ENCODE data around the gene EGR1.

The EGR1 gene

GRCh38 chr5:138515556-138516245 is 50.4 kb downstream of the EGR1 start:
- H3K27me3 ChIP-seq (ENCODE audit: insufficient read depth, poor library complexity, severe bottlenecking) = no peaks in the 10 kb centered on the region
- no peak overlapping the region for H3K4me3 ChIP-seq (replicated peaks; ENCODE audit: insufficient read depth, low read length)
- no peak for DNase-seq (ENCODE audit: low read depth in 1 of 2, low spot score in 1 of 2)
- H3K27ac ChIP-seq (replicated peaks) = no peak overlapping the region
- no peak for TF ChIP-seq GABPA (IDR thresholded peaks at IDR 0.05; ENCODE audit: low read depth)

DNA sequence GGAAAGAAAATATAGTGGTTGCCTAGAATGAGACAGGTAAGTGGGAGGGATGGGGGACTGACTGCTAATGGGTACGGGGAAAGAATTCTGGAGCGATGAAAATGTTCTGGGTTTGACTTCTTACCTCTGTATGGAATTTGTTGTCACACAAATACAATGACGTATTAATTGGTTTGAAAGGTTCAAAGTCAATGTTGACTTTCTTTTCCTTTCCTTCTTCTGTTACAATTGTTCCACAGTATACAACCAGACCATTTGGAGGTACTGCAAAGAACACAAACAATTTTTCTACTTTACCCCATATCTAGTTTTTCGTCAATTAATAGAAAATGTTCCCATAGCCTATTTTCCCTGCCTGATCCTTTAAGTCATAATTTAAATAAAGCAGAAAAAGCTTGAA is 52.2 kb downstream of the EGR1 start:
- no peaks in the 10 kb centered on the region for H3K27me3 ChIP-seq (ENCODE audit: insufficient read depth, poor library complexity, severe bottlenecking)

More for the DNA sequence above, 52.2 kb downstream of the EGR1 start:
- DNase-seq (ENCODE audit: low read depth in 1 of 2, low spot score in 1 of 2) = no peak
- TF ChIP-seq POLR2AphosphoS5 (IDR thresholded peaks at IDR 0.05; ENCODE audit: low read depth) (no peak), GABPA (IDR thresholded peaks at IDR 0.05; ENCODE audit: low read depth) (no peak), SPI1 (IDR thresholded peaks at IDR 0.05; ENCODE audit: borderline replicate concordance, low read depth) (no peak)
- TF ChIP-seq, protein P1, sequence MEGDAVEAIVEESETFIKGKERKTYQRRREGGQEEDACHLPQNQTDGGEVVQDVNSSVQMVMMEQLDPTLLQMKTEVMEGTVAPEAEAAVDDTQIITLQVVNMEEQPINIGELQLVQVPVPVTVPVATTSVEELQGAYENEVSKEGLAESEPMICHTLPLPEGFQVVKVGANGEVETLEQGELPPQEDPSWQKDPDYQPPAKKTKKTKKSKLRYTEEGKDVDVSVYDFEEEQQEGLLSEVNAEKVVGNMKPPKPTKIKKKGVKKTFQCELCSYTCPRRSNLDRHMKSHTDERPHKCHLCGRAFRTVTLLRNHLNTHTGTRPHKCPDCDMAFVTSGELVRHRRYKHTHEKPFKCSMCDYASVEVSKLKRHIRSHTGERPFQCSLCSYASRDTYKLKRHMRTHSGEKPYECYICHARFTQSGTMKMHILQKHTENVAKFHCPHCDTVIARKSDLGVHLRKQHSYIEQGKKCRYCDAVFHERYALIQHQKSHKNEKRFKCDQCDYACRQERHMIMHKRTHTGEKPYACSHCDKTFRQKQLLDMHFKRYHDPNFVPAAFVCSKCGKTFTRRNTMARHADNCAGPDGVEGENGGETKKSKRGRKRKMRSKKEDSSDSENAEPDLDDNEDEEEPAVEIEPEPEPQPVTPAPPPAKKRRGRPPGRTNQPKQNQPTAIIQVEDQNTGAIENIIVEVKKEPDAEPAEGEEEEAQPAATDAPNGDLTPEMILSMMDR (IDR thresholded peaks at IDR 0.05; ENCODE audit: insufficient read depth, low read length) = no peak
- TF ChIP-seq, protein P2, sequence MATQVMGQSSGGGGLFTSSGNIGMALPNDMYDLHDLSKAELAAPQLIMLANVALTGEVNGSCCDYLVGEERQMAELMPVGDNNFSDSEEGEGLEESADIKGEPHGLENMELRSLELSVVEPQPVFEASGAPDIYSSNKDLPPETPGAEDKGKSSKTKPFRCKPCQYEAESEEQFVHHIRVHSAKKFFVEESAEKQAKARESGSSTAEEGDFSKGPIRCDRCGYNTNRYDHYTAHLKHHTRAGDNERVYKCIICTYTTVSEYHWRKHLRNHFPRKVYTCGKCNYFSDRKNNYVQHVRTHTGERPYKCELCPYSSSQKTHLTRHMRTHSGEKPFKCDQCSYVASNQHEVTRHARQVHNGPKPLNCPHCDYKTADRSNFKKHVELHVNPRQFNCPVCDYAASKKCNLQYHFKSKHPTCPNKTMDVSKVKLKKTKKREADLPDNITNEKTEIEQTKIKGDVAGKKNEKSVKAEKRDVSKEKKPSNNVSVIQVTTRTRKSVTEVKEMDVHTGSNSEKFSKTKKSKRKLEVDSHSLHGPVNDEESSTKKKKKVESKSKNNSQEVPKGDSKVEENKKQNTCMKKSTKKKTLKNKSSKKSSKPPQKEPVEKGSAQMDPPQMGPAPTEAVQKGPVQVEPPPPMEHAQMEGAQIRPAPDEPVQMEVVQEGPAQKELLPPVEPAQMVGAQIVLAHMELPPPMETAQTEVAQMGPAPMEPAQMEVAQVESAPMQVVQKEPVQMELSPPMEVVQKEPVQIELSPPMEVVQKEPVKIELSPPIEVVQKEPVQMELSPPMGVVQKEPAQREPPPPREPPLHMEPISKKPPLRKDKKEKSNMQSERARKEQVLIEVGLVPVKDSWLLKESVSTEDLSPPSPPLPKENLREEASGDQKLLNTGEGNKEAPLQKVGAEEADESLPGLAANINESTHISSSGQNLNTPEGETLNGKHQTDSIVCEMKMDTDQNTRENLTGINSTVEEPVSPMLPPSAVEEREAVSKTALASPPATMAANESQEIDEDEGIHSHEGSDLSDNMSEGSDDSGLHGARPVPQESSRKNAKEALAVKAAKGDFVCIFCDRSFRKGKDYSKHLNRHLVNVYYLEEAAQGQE (IDR thresholded peaks at IDR 0.05; ENCODE audit: insufficient replicate concordance, low read depth) = no peak
- Histone ChIP-seq H3K27ac (replicated peaks) (no peak overlapping the region), H3K4me3 (replicated peaks; ENCODE audit: insufficient read depth, low read length) (no peak overlapping the region)

Data from HL-60 (cell line).